Measurements from ENCODE around the gene IRF3.

IRF3 gene

DNA sequence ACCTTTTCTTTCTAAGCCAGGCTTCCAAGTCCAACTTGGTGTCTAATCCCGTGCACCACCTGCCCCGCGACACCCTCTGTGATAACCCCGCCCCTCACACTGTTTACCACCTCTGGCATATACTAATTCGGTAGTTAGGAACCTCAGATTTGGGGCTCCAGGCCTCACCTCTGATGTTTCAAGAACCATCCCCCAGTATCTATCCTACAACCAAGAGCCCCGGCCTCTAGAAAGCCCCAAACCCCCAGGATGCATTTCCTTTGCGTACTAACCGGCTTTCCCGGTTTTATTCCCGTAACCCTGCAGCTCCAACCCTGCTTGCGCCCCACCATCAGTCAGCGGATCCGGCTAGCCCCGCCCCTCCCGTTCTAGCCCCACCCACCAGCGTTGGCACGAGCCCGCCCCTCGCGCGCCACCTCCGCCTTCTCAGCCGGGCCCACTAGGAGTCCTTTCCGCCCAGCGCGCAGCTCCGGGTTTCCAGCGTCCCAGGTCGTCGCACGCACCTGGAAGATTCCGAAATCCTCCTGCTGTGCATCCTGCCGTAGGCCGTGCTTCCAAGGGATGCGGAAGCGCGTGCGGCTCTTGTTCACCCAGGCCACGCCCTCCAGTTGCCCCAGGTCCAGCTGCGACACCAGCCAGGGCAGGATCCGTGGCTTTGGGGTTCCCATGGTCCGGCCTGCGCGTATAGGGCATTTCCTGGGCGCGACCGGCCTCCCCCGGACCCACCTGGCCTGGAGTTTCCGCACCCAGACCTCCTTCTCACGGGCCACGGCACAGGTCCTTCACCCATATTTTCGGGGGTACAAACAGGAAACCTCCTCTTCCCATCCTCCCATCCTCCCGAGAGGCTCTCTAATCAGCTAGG lies 1.3 kb downstream of the IRF3 start:
- ATAC-seq (peak; percentile 64), DNase-seq (peak; percentile 95)
- Mint-ChIP-seq H3K4me3 (peak overlapping the region; percentile 100), H3K36me3 (ENCODE audit: low read depth) (peaks cover 22% of the 10 kb centered on the region), H3K4me1 (peaks cover 36% of the 10 kb centered on the region), H3K27ac (peak overlapping the region; percentile 95), H3K27me3 (peaks cover 2% of the 10 kb centered on the region), H3K9me3 (no peaks in the 10 kb centered on the region)

DNA sequence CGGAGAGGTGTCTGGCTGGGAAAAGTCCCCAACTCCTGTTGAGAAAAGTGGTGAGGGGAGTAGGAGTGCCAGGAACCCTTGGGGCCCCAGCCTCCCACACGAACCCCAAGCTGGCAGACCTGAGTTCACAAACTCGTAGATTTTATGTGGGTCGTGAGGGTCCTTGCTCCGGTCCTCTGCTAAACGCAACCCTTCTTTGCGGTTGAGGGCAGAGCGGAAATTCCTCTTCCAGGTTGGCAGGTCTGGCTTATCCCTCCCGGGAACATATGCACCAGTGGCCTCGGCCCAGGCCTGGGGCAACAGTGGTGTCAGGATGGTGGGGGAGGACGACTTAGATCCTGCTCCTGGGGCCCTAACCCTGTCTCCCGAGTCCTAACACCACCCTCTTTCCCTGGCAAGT lies 2.4 kb downstream of the IRF3 start:
- ATAC-seq = no peak
- peaks cover 36% of the 10 kb centered on the region for H3K4me1 Mint-ChIP-seq
- H3K36me3 Mint-ChIP-seq (ENCODE audit: low read depth) = peaks cover 24% of the 10 kb centered on the region
- H3K9me3 Mint-ChIP-seq = no peaks in the 10 kb centered on the region
- peak overlapping the region; percentile 100 for H3K4me3 Mint-ChIP-seq
- no peak overlapping the region for H3K27ac Mint-ChIP-seq
- DNase-seq = no peak
- H3K27me3 Mint-ChIP-seq = peaks cover 2% of the 10 kb centered on the region

DNA sequence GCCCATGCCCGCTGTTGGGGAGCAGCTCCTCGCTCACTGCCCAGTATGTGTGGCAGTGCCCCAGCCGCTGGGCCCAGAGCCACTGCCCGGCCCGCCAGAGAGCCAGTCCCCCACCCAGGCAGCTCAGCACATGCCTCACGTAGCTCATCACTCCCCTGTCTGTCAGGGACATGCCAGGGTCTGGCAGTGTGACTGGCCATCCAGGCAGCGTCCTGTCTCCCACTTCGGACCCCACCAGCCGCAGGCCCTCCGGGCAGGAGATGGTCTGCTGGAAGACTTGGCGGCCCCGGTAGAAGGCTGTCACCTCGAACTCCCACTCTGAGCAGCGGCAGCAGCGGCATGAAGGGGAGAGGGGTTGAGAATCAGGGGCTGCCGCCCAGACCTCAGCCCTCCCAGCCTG lies 3.6 kb downstream of the IRF3 start:
- Mint-ChIP-seq H3K4me3 (no peak overlapping the region), H3K36me3 (ENCODE audit: low read depth) (peaks cover 25% of the 10 kb centered on the region), H3K9me3 (no peaks in the 10 kb centered on the region), H3K27ac (no peak overlapping the region), H3K27me3 (peaks cover 2% of the 10 kb centered on the region), H3K4me1 (peaks cover 29% of the 10 kb centered on the region)
- DNase-seq (no peak), ATAC-seq (no peak)

DNA sequence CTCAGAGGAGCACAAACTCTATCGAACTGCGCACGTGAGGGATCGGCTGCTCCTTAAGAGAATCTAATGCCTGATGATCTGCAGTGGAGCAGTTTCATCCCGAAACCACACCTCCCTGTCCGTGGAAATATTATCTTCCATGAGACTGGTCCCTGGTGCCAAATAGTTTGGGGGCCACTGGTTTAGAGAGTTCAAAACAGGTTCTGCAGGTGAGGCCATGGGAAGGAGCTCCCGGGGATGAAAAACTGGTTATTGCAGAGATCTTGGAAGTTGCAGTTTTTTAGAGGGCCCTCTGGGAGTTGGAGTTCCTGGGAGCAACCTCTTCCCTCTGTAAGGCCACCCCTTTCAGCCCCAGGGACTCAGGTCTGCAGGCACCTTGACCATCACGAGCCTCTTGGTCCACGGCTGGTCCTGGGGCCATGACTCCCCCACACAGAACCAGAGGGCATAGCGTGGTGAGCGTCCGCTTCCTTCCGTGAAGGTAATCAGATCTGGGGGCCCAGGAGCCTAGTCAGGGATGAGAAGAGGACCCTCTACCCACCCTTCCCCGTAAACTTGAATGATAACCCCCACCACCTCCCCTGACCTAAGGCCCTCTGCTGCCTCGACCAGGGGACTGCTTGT lies 5.2 kb downstream of the IRF3 start:
- H3K36me3 Mint-ChIP-seq (ENCODE audit: low read depth) = peaks cover 27% of the 10 kb centered on the region
- H3K27ac Mint-ChIP-seq = no peak overlapping the region
- H3K27me3 Mint-ChIP-seq = no peaks in the 10 kb centered on the region
- no peak for ATAC-seq
- no peaks in the 10 kb centered on the region for H3K9me3 Mint-ChIP-seq
- H3K4me1 Mint-ChIP-seq = peaks cover 20% of the 10 kb centered on the region
- H3K4me3 Mint-ChIP-seq = no peak overlapping the region
- no peak for DNase-seq

DNA sequence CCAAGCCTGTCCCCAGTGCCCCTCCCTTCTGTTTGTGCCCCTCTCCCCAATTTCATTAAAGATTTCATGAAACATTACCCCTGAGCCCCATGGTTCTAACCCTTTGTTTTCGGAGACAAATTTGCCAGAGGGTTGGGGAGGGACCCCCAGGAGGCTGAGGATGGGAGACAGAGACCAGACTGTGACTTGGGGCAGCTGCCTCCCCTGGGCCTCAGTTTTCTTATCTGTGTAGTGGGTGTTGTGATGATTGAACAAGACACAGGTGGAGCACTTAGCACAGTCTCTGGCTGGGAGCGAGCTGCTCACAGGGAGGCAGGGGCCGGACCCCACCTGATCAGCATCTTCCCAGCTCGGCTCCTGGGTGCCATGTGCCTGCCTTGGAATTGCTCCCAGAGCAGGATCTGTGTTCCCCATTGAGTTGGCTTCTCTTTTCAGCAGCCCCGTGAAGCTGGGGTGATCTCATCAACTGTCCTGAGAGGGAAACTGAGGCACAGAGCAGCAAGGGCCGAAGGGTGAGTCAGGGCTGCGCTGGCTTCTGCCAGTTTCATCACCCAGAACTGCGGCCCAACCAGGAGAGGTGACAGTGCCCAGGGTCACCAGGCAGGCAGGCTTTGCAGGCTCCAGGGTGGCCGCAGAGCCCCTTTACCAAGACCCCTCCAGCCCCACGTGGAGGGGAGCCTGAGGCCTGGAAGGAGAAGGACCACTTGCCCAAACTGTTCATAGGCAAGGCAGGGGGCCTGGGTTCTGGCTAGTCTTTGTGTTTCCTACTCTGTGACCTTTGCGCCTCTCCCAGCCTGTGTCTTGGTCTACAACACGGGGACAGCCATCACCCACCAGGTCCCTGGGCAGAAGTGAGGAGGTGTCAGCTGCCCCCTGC lies 6.9 kb downstream of the IRF3 start:
- H3K4me3 Mint-ChIP-seq = no peak overlapping the region

DNA sequence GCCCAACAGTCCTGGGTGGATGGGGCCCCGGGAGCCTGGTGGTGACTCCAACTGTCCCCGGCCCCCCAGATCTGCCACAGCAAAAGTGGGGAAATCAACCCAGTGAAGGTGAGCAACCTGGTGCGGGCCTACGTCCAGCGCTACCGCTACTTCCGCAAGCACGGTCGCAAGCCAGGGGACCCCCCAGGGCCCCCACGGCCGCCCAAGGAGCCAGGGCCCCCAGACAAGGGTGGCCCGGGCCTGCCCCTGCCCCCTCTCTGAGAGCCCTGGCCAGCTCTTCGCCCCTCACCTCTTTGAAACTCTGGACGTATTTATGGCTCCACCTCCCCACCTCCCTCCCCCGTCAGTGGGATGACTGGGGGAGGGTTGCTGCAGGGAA lies 7.5 kb downstream of the IRF3 start:
- H3K4me3 Mint-ChIP-seq = no peak overlapping the region
- no peak for ATAC-seq
- no peak for DNase-seq
- H3K27ac Mint-ChIP-seq = no peak overlapping the region
- peaks cover 9% of the 10 kb centered on the region for H3K4me1 Mint-ChIP-seq
- no peaks in the 10 kb centered on the region for H3K27me3 Mint-ChIP-seq
- peaks cover 33% of the 10 kb centered on the region for H3K36me3 Mint-ChIP-seq (ENCODE audit: low read depth)
- no peaks in the 10 kb centered on the region for H3K9me3 Mint-ChIP-seq

More for the DNA sequence above, 6.9 kb downstream of the IRF3 start:
- H3K36me3 Mint-ChIP-seq (ENCODE audit: low read depth) = peaks cover 31% of the 10 kb centered on the region
- no peak for ATAC-seq
- H3K9me3 Mint-ChIP-seq = no peaks in the 10 kb centered on the region
- no peaks in the 10 kb centered on the region for H3K27me3 Mint-ChIP-seq
- H3K27ac Mint-ChIP-seq = peak overlapping the region; percentile 35
- DNase-seq = no peak
- peaks cover 14% of the 10 kb centered on the region for H3K4me1 Mint-ChIP-seq

DNA sequence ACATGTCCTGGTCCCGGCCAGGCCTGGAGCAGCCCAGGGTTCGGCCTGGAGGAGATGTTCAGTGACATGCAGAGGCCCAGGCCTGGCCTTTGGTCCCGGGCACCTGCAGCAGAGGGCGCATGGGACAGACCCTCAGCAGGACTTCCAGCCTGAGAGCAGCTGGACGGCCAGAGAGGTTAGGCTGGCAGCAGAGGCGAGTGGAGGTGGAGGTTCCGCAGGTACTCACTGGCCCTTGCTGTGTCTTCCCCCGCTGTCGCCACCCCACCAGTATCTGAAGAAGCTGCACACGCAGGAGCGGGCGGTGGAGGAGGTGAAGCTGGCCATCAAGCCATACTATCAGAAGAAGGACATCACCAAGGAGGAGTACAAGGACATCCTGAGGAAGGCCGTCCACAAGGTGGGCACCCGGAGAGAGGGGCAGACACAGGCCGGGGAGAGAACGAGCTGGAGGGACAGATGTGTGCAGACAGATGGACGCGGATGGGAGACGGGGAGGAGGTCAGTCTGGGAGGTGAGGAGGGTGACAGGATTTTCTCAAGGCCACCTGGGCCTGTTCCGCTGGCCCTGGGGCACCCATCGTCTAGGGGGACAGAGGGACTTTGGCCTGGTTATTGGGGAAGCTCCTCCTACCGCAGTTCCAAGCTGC lies 8.0 kb downstream of the IRF3 start:
- H3K27me3 Mint-ChIP-seq = no peaks in the 10 kb centered on the region
- peaks cover 32% of the 10 kb centered on the region for H3K36me3 Mint-ChIP-seq (ENCODE audit: low read depth)
- no peak for ATAC-seq
- H3K4me1 Mint-ChIP-seq = peaks cover 4% of the 10 kb centered on the region
- H3K27ac Mint-ChIP-seq = no peak overlapping the region
- no peak for DNase-seq
- no peak overlapping the region for H3K4me3 Mint-ChIP-seq
- no peaks in the 10 kb centered on the region for H3K9me3 Mint-ChIP-seq

DNA sequence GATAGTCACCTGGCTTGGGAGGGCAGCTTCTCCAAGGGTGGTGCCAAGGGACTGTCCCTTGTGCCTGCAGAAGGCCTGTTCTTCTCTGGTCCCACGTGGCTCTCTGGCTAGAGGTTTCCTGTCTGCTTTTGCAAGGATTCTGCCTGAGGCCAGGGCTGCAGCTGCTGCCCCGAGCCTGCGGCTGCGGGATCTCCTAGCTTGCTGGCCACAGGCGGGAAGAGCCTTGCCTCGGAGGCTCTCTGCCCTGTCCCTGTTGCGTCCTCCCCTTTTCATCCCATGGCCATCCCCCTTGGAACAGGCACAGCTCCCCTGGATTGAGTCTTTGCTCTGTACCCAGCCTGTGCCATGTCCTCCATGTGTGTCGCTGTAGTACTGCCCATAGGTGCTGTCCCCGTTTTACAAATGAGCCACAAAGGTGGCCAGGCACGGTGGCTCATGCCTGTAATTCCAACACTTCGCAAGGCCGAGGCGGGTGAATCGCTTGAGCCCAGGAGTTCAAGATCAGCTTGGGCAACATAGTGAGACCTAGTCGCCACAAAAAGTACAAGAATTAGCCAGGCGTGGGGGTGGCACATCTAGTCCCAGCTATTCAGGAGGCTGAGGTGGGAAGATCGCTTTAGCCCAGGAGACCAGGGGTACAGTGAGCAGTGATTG lies 9.1 kb downstream of the IRF3 start:
- ATAC-seq = no peak
- Mint-ChIP-seq H3K9me3 (no peaks in the 10 kb centered on the region), H3K27ac (no peak overlapping the region), H3K27me3 (no peaks in the 10 kb centered on the region), H3K4me1 (peaks cover 2% of the 10 kb centered on the region), H3K4me3 (no peak overlapping the region), H3K36me3 (ENCODE audit: low read depth) (peaks cover 30% of the 10 kb centered on the region)
- no peak for DNase-seq

DNA sequence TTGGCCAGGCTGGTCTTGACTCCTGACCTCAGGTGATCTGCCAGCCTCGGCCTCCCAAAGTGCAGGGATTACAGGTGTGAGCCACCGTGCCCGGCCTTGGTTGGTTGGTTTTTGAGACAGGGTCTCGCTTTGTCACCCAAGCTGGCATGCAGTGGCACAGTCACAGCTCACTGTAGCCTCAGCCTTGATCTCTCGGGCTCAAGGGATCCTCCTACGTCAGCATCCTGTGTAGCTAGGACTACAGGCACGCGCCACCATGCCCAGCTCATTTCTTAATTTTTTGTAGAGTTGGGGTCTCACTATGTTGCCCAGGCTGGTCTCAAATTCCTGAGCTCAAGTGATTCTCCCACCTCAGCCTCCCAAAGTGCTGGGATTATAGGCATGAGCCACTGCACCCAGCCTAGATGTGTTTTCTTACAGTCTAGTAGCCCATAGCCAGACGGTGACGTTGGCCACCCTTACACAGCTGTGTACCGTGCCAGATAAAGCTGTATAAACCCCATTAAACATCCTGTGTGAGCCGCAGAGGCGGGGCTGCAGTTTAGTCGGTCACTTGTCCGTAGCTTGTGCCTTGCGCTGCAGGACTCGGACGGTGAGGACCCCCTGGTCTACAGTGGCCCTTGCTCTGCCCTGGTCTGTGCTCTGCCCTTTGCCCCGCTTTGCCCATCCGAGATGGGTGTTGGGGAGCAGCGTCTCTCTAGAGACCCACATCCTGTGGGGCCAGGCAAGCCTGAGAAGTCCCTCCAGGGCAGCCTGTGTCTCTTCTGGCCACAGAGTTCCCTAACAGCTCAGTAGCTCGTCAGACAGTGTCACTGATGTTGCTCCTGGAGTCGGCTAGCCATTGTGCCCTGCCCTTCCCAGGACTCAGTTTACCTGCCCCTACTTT lies 9.8 kb downstream of the IRF3 start:
- H3K9me3 Mint-ChIP-seq = no peaks in the 10 kb centered on the region
- no peaks in the 10 kb centered on the region for H3K4me1 Mint-ChIP-seq
- H3K27ac Mint-ChIP-seq = no peak overlapping the region
- DNase-seq = no peak
- no peaks in the 10 kb centered on the region for H3K27me3 Mint-ChIP-seq
- no peak for ATAC-seq
- peaks cover 31% of the 10 kb centered on the region for H3K36me3 Mint-ChIP-seq (ENCODE audit: low read depth)
- no peak overlapping the region for H3K4me3 Mint-ChIP-seq

DNA sequence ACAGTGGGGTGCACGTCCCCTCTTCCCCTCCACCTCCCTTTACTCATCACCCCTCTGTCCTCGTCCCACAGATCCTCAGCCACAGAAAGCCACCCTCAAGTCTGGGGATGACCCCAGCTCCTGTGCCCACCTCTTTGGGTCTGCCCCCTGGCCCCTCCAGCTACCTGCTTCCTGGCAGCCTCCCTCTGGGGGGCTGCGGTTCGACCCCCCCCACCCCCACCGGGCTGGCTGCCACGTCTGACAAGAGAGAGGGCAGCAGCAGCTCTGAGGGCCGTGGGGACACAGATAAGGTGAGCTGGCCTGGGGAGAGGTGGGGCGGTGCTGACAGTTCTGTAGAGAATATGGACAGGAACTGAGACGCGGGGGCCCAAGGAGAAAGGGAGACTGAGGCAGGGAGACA lies 11.1 kb downstream of the IRF3 start:
- H3K27me3 Mint-ChIP-seq = no peaks in the 10 kb centered on the region
- DNase-seq = no peak
- no peaks in the 10 kb centered on the region for H3K9me3 Mint-ChIP-seq
- no peaks in the 10 kb centered on the region for H3K4me1 Mint-ChIP-seq
- ATAC-seq = no peak
- H3K4me3 Mint-ChIP-seq = no peak overlapping the region
- H3K27ac Mint-ChIP-seq = no peak overlapping the region
- H3K36me3 Mint-ChIP-seq (ENCODE audit: low read depth) = peaks cover 25% of the 10 kb centered on the region

DNA sequence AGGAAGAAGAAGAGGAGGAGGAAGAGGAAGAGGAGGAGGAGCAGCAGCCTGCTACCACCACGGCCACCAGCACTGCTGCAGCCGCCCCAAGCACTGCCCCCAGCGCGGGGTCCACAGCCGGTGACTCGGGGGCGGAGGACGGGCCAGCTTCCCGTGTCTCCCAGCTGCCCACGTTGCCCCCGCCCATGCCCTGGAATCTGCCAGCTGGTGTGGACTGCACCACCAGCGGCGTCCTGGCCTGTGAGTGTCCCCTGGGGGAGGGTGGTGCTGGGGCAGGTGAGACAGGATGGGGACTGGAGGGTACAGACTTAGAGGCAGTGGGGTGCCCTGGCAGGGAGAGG lies 12.2 kb downstream of the IRF3 start:
- no peak for DNase-seq
- H3K27ac Mint-ChIP-seq = no peak overlapping the region
- no peak overlapping the region for H3K4me3 Mint-ChIP-seq
- H3K27me3 Mint-ChIP-seq = no peaks in the 10 kb centered on the region
- no peaks in the 10 kb centered on the region for H3K4me1 Mint-ChIP-seq
- H3K9me3 Mint-ChIP-seq = no peaks in the 10 kb centered on the region
- peaks cover 25% of the 10 kb centered on the region for H3K36me3 Mint-ChIP-seq (ENCODE audit: low read depth)
- ATAC-seq = no peak

DNA sequence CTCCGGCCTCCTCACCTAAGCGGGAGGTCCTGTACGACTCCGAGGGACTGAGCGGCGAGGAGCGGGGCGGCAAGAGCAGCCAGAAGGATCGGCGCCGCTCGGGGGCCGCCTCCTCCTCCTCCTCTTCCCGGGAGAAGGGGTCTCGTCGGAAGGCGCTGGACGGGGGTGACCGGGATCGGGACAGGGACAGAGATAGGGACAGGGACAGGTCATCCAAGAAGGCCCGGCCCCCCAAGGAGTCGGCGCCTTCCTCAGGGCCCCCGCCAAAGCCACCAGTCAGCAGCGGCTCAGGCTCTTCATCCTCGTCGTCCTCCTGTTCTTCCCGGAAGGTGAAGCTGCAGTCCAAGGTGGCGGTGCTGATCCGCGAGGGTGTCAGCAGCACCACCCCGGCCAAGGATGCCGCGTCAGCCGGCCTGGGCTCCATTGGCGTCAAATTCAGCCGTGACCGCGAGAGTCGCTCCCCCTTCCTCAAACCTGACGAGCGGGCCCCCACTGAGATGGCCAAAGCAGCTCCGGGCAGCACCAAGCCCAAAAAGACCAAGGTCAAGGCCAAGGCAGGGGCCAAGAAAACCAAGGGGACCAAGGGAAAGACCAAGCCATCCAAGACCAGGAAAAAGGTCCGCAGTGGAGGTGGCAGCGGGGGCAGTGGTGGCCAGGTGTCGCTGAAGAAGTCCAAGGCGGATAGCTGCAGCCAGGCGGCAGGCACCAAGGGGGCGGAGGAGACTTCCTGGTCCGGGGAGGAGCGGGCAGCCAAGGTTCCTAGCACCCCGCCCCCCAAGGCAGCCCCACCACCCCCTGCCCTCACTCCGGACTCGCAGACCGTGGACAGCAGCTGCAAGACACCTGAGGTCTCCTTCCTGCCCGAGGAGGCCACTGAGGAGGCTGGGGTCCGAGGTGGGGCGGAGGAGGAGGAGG lies 12.8 kb downstream of the IRF3 start:
- Mint-ChIP-seq H3K4me1 (no peaks in the 10 kb centered on the region), H3K4me3 (no peak overlapping the region), H3K36me3 (ENCODE audit: low read depth) (peaks cover 25% of the 10 kb centered on the region), H3K9me3 (no peaks in the 10 kb centered on the region), H3K27ac (no peak overlapping the region), H3K27me3 (no peaks in the 10 kb centered on the region)
- DNase-seq (no peak), ATAC-seq (no peak)

Data from activated naive CD8-positive, alpha-beta T cell treated with anti-CD3 and anti-CD28 coated beads, Interleukin-2, amount 50 U/mL, for 24 hours (primary cell).